ENCODE measurements around the gene LYSMD1.

GRCh38 chr1:151147665-151148064 is 18.0 kb downstream of the LYSMD1 start:
- TF ChIP-seq CTCF (IDR thresholded peaks at IDR 0.05; ENCODE audit: poor library complexity) (no peak), EZH2 (IDR thresholded peaks at IDR 0.05; ENCODE audit: borderline replicate concordance) (no peak)

Measured in hepatocyte (in vitro differentiated cells).